CD4-positive, alpha-beta T cell (primary cell): ENCODE results near the gene ELF1. TPM values are rescaled to one million over a fixed set of nuclear protein-coding genes. Genes with fewer than 3 reads are reported as not detected.

Source experiments
- ATAC-seq: fragments of 200-7000 bp; cut with Tn5 transposase; one replicate; pipeline ENCODE4 v1.10.0; 2022; ENCODE audit warnings: mild to moderate bottlenecking; ENCODE audit not compliant: poor library complexity
- CTCF ChIA-PET: fragments of 350-600 bp; sonication (Branson Sonifier 250); formaldehyde crosslinking; loops from one replicate; lab custom pipeline; 2021; ENCODE audit warnings: antibody characterized with exemption, inconsistent platforms; lab: Charles Lee
- POLR2A ChIA-PET: fragments of 350-600 bp; sonication (Branson Sonifier 250); formaldehyde crosslinking; loops from one replicate; lab custom pipeline; 2021; ENCODE audit warnings: antibody characterized with exemption, inconsistent platforms; lab: Charles Lee
- DNase-seq, 14 experiments: peaks; one replicate each; pipeline ENCODE4 v3.0.0-alpha.2; 2013 to 2020; ENCODE audit warnings: mixed read lengths in 2 of 14
- H3K27ac ChIP-seq, 2 donors: one replicate each; pipeline versions ENCODE4 v1.5.1 to v1.7.0; 2013; ENCODE audit warnings: low read length in 2 of 2, low read depth in 1 of 2, mild to moderate bottlenecking in 1 of 2
- H3K27me3 ChIP-seq, 2 experiments: 1 replicate in 1 of 2; 2 replicates in 1 of 2; pipeline versions ENCODE4 v1.6.1 to v1.7.0; 2013; ENCODE audit warnings: low read length in 2 of 2, control low read depth in 1 of 2, mild to moderate bottlenecking in 1 of 2, moderate library complexity in 1 of 2; ENCODE audit not compliant: insufficient read depth in 2 of 2, control insufficient read depth in 1 of 2
- H3K36me3 ChIP-seq: one replicate; pipeline ENCODE4 v1.6.1; 2013; ENCODE audit warnings: low read length, control low read depth; ENCODE audit not compliant: insufficient read depth
- H3K4me1 ChIP-seq: one replicate; pipeline ENCODE4 v1.6.1; 2013; ENCODE audit warnings: low read length, control low read depth; ENCODE audit not compliant: insufficient read depth
- H3K4me3 ChIP-seq: one replicate; pipeline ENCODE4 v1.5.1; 2013; ENCODE audit warnings: mild to moderate bottlenecking, low read length, moderate library complexity
- H3K9me3 ChIP-seq, 2 experiments: 1 replicate in 1 of 2; 2 replicates in 1 of 2; pipeline versions ENCODE4 v1.6.1 to v1.7.0; 2013; ENCODE audit warnings: low read length in 2 of 2, mild to moderate bottlenecking in 2 of 2, control low read depth in 1 of 2, moderate library complexity in 1 of 2; ENCODE audit not compliant: control insufficient read depth in 1 of 2, insufficient read depth in 1 of 2
- H3K27ac Mint-ChIP-seq: one replicate; pipeline ENCODE4 v1.8.0; 2020; ENCODE audit warnings: mixed read lengths
- H3K27me3 Mint-ChIP-seq: one replicate; pipeline ENCODE4 v1.8.0; 2021; ENCODE audit warnings: mixed read lengths
- H3K36me3 Mint-ChIP-seq: one replicate; pipeline ENCODE4 v1.8.0; 2021; ENCODE audit warnings: low read depth, mixed read lengths
- H3K4me1 Mint-ChIP-seq: one replicate; pipeline ENCODE4 v1.8.0; 2021; ENCODE audit warnings: low read depth, mixed read lengths
- H3K4me3 Mint-ChIP-seq: one replicate; pipeline ENCODE4 v1.8.0; 2020; ENCODE audit warnings: mild to moderate bottlenecking, mixed read lengths
- H3K9me3 Mint-ChIP-seq: one replicate; pipeline ENCODE4 v1.8.0; 2020; ENCODE audit warnings: mixed read lengths
- intact Hi-C, 2 experiments: fragments of 100-400 bp; cut with DNase I in 1 of 2; cut with micrococcal nuclease in 1 of 2; formaldehyde crosslinking; loops; one replicate each; pipeline versions ENCODE4 v1.15.1 to v1.9.0; 2023 to 2025; cut with DNase I, micrococcal nuclease
- total RNA-seq, 174 experiments: library from RNA in 2 of 174; stranded (reverse) in 2 of 174; gene quantifications; one replicate each; pipeline ENCODE4 v1.2.3 and lab custom pipeline; 2021 to 2026
- TF ChIP-seq, protein P1 (sequence below): fragments of 200-600 bp; IDR thresholded peaks from one replicate; pipeline ENCODE4 v1.8.0; 2022; ENCODE audit warnings: antibody characterized with exemption, mild to moderate bottlenecking

The ELF1 gene
- total RNA-seq, 2 experiments from 2014 or later, result 354 to 358 TPM

DNA sequence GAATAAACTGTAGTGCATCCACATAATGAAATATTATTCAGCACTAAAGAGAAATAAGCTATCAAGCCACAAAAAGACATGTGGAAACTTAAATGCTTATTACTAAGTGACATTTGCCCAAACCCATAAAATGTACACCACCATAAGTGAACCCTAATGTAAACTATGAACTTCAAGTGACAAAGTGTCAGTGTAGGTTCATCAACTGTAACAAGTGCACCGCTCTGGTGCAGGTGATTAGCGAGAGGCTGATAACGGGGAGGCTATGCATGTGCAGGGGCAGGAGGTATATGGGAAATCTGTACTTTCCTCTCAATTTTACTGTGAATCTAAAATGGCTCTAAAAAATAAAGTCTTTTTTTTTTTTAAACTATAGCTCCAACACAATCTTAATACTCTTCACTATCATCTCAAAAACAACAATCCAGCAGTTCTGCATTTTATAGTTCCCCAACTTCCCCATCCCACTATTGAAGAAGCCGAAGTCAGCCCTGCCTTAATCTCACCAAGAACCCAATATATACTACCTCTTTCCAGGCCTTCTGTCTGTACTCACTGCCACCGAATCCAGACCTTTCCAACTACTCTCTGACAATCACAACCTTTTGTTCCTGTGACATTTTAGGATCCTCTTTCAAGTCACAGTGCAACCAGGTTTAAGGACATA, 22.6 kb downstream of the ELF1 start:
- H3K4me3 Mint-ChIP-seq, result peak overlapping the region; percentile 55
- Histone ChIP-seq H3K36me3 (peaks cover 49% of the 10 kb centered on the region), H3K4me1 (peaks cover 60% of the 10 kb centered on the region), H3K4me3 (no peak overlapping the region), H3K27ac (no peak overlapping the region), H3K9me3 (no peaks in the 10 kb centered on the region), H3K27me3 (no peaks in the 10 kb centered on the region)
- TF ChIP-seq, protein P1, sequence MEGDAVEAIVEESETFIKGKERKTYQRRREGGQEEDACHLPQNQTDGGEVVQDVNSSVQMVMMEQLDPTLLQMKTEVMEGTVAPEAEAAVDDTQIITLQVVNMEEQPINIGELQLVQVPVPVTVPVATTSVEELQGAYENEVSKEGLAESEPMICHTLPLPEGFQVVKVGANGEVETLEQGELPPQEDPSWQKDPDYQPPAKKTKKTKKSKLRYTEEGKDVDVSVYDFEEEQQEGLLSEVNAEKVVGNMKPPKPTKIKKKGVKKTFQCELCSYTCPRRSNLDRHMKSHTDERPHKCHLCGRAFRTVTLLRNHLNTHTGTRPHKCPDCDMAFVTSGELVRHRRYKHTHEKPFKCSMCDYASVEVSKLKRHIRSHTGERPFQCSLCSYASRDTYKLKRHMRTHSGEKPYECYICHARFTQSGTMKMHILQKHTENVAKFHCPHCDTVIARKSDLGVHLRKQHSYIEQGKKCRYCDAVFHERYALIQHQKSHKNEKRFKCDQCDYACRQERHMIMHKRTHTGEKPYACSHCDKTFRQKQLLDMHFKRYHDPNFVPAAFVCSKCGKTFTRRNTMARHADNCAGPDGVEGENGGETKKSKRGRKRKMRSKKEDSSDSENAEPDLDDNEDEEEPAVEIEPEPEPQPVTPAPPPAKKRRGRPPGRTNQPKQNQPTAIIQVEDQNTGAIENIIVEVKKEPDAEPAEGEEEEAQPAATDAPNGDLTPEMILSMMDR, result no peak
- H3K27me3 Mint-ChIP-seq, result no peaks in the 10 kb centered on the region
- DNase-seq, result no peak
- H3K27ac Mint-ChIP-seq, result peak overlapping the region; percentile 84
- peaks cover 44% of the 10 kb centered on the region for H3K36me3 Mint-ChIP-seq
- ATAC-seq, result no peak
- peaks cover 86% of the 10 kb centered on the region for H3K4me1 Mint-ChIP-seq
- POLR2A ChIA-PET, result interaction anchor here (1.1 to 3.2 kb wide), 4 partner anchors 8 to 22 kb away, joined by 3 to 17 read pairs (median 10); partner anchors contain the start of gene ELF1
- intact Hi-C loops, result no loop called here
- no peaks in the 10 kb centered on the region for H3K9me3 Mint-ChIP-seq
- CTCF ChIA-PET, result no interaction called here

DNA sequence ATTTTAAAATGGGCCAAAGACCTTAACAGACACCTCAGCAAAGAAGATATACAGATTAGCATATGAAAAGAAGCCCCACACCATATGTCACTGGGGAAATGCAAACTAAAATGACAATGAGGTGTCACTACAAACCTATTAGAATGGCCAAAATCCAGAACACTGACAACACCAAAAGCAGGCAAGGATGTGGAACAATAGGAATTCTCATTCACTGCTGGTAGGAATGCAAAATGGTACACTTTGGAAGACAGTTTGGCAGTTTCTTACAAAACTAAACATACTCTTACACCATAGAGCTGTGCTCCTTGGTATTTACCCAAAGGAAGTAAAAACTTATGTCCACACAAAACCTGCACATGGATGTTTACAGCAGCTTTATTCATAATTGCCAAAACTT, 23.1 kb downstream of the ELF1 start:
- ATAC-seq (no peak), DNase-seq (no peak)
- Mint-ChIP-seq H3K27ac (peak overlapping the region; percentile 84), H3K27me3 (no peaks in the 10 kb centered on the region), H3K9me3 (no peaks in the 10 kb centered on the region), H3K36me3 (peaks cover 44% of the 10 kb centered on the region), H3K4me1 (peaks cover 84% of the 10 kb centered on the region), H3K4me3 (no peak overlapping the region)
- H3K27ac ChIP-seq, result no peak overlapping the region
- ChIA-PET CTCF (no interaction called here), POLR2A (interaction anchor here (0.7 to 3.2 kb wide), 6 partner anchors 9 to 64 kb away, joined by 3 to 17 read pairs (median 4); partner anchors contain the start of gene ELF1)
- no peak overlapping the region for H3K4me3 ChIP-seq
- H3K4me1 ChIP-seq, result peaks cover 55% of the 10 kb centered on the region
- peaks cover 49% of the 10 kb centered on the region for H3K36me3 ChIP-seq
- H3K27me3 ChIP-seq, result no peaks in the 10 kb centered on the region
- H3K9me3 ChIP-seq, result no peaks in the 10 kb centered on the region
- intact Hi-C loops, result loop anchor here in 1 of 2 experiments (1.0 kb wide), 1 partner anchor 12 kb away; no protein-coding TSS in a partner anchor
- TF ChIP-seq, protein P1, result no peak

DNA sequence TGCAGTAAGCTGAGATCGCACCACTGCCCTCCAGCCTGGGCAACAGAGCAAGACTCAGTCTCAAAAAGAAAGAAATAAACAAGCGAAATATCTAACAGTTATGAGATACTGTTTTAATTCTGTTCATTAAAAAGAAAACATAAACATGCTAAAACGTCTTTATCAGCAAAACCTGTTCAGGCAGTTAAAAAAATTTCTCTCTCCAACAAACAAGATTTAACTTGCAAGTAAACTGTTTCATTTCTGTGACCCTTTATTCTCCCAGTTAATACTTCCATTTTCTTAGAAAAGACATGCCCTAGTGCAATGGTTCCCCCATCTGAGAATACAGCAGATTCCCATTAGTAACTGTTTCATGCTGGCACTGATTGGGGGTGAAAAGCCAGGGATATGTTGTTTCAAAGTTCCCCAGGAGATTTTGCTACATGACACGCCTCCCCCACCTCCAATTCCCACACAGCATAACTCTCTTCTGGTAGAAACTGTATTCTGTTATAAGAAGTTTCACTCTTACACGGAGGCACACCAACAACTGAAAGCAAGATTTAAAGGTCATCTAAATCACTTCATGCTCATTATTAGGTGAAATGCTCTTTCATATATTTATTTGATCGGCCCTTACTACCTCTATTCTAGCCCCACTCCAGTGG, 24.4 kb downstream of the ELF1 start:
- H3K27me3 Mint-ChIP-seq, result no peaks in the 10 kb centered on the region
- ATAC-seq, result no peak
- POLR2A ChIA-PET, result interaction anchor here (1.3 to 3.2 kb wide), 4 partner anchors 9 to 66 kb away, joined by 4 to 17 read pairs (median 10); partner anchors contain the start of gene ELF1

More for the DNA sequence above, 24.4 kb downstream of the ELF1 start:
- no peak for DNase-seq
- no peaks in the 10 kb centered on the region for H3K27me3 ChIP-seq
- H3K36me3 ChIP-seq, result peaks cover 41% of the 10 kb centered on the region
- H3K36me3 Mint-ChIP-seq, result peaks cover 39% of the 10 kb centered on the region
- H3K4me3 Mint-ChIP-seq, result peak overlapping the region; percentile 78
- CTCF ChIA-PET, result interaction anchor here (1.1 to 1.5 kb wide), 3 partner anchors 10 to 60 kb away, joined by 3 to 5 read pairs (median 4); no protein-coding TSS in a partner anchor
- H3K4me1 Mint-ChIP-seq, result peaks cover 93% of the 10 kb centered on the region
- intact Hi-C loops, result loop anchor here in 1 of 2 experiments (1.0 to 5.0 kb wide), 2 partner anchors 10 to 47 kb away; no protein-coding TSS in a partner anchor
- H3K27ac ChIP-seq, result peak overlapping the region; percentile 49
- H3K9me3 Mint-ChIP-seq, result no peaks in the 10 kb centered on the region
- no peaks in the 10 kb centered on the region for H3K9me3 ChIP-seq
- H3K4me3 ChIP-seq, result no peak overlapping the region
- H3K27ac Mint-ChIP-seq, result peak overlapping the region; percentile 84
- H3K4me1 ChIP-seq, result peaks cover 57% of the 10 kb centered on the region
- TF ChIP-seq, protein P1, result no peak
